K562 (cell line): ENCODE measurements around the gene PLEKHH3. TPM values are rescaled to one million over a fixed set of nuclear protein-coding genes. Genes with fewer than 3 reads are reported as not detected.

ENCODE experiments used
- ADNP ChIP-seq: fragments of 200-800 bp; sonication (Bioruptor generic); IDR thresholded peaks from 2 replicates; pipeline ENCODE4 v1.6.1; 2016; ENCODE audit warnings: missing genetic modification characterization, missing compliant biosample characterization
- CHCHD3 ChIP-seq: fragments of 250-450 bp; sonication (Bioruptor Pico); IDR thresholded peaks from 2 replicates; pipeline ENCODE4 v2.1.2; 2022; ENCODE audit warnings: mild to moderate bottlenecking
- CLOCK ChIP-seq: fragments of 250-450 bp; sonication (Bioruptor Pico); IDR thresholded peaks from 2 replicates; pipeline ENCODE4 v1.4.0; 2020; ENCODE audit warnings: mild to moderate bottlenecking, moderate library complexity, borderline replicate concordance
- GMEB1 ChIP-seq: fragments of 250-450 bp; sonication (Bioruptor Pico); IDR thresholded peaks from 2 replicates; pipeline ENCODE4 v1.4.0; 2020; ENCODE audit warnings: mild to moderate bottlenecking
- HOMEZ ChIP-seq: fragments of 250-450 bp; sonication (Bioruptor Pico); IDR thresholded peaks from 2 replicates; pipeline ENCODE4 v1.4.0; 2020; ENCODE audit warnings: mild to moderate bottlenecking, moderate library complexity
- MIER1 ChIP-seq: fragments of 450-650 bp; IDR thresholded peaks from 2 replicates; pipeline ENCODE4 v1.6.1; 2016; ENCODE audit warnings: antibody characterized with exemption, mild to moderate bottlenecking, low read depth
- SNRNP70 ChIP-seq: fragments of 200-400 bp; formaldehyde crosslinking; optimal IDR thresholded peaks from 2 replicates; pipeline ENCODE3; 2017; ENCODE audit warnings: low read depth, low read length
- SRSF7 ChIP-seq: fragments of 200-400 bp; formaldehyde crosslinking; optimal IDR thresholded peaks from 2 replicates; pipeline ENCODE3; 2017; ENCODE audit warnings: mild to moderate bottlenecking, low read depth, low read length
- UBTF ChIP-seq, 2 experiments: IDR thresholded peaks; 2 replicates each; pipeline ENCODE4 v1.6.1; 2012; ENCODE audit warnings: improper control_type of control experiment in 2 of 2, low read depth in 2 of 2, low read length in 2 of 2, borderline replicate concordance in 1 of 2
- ZBTB9 ChIP-seq: fragments of 450-650 bp; formaldehyde crosslinking; IDR thresholded peaks from 2 replicates; pipeline ENCODE4 v1.4.0; 2020; ENCODE audit warnings: mild to moderate bottlenecking, moderate library complexity
- ZNF174 ChIP-seq: fragments of 250-450 bp; sonication (Bioruptor Pico); IDR thresholded peaks from 2 replicates; pipeline ENCODE4 v1.4.0; 2020; ENCODE audit warnings: mild to moderate bottlenecking
- ZNF740 ChIP-seq, 3 experiments: fragments of 200-800 bp in 1 of 3; sonication (Bioruptor generic) in 1 of 3; sonication (generic) in 1 of 3; formaldehyde crosslinking in 1 of 3; IDR thresholded peaks; 2 replicates each; pipeline versions ENCODE4 v1.6.1 to v1.8.0; 2016 to 2022; ENCODE audit warnings: mild to moderate bottlenecking in 2 of 3, missing compliant biosample characterization in 2 of 3, missing genetic modification characterization in 2 of 3, missing genetic modification reagents in 1 of 3
- ZNF76 ChIP-seq: fragments of 250-450 bp; sonication (Bioruptor Pico); IDR thresholded peaks from 2 replicates; pipeline ENCODE4 v1.4.0; 2020; ENCODE audit warnings: mild to moderate bottlenecking, moderate library complexity, borderline replicate concordance
- polyA plus RNA-seq, 8 experiments: library from polyadenylated mRNA; depleted of rRNA in 4 of 8; stranded (reverse) in 5 of 8; unstranded in 3 of 8; fragments of >200 nt; fragmentation: Nextera tagmentation in 2 of 8; fragmentation: Illumina TruSeq in 1 of 8; extraction: Ambion mirVana in 2 of 8; extraction: Trizol in 1 of 8; gene quantifications; 2 replicates each; pipeline versions ENCODE4 v1.2.1 to v1.2.3, GENCODE V29; 2011 to 2014; ENCODE audit warnings: inconsistent platforms in 1 of 8, missing spikeins in 1 of 8
- total RNA-seq, 7 experiments: library from RNA; depleted of rRNA in 6 of 7; stranded (reverse); fragments of >200 nt in 6 of 7; fragmentation: Illumina TruSeq in 2 of 7; extraction: Trizol in 2 of 7; gene quantifications; 2 replicates each; pipeline versions ENCODE4 v1.2.1 to v1.2.3, GENCODE V29; 2011 to 2021; ENCODE audit warnings: low replicate concordance in 1 of 7

Gene PLEKHH3
- total and polyA plus RNA-seq, 9 of the 15 experiments (the other 6 are each of a cell fraction or from before 2014, with no cell fraction given): 0.58 to 34.5 (median 5.0) TPM

- no peak for TF ChIP-seq UBTF (IDR thresholded peaks at IDR 0.05; ENCODE audit: borderline replicate concordance in 1 of 2, low read depth in 2 of 2, low read length in 2 of 2)
- no peak for TF ChIP-seq ZNF76 (CRISPR knock-in tag)
- TF ChIP-seq SNRNP70: no peak
- no peak for TF ChIP-seq CLOCK (CRISPR knock-in tag)
- TF ChIP-seq ZBTB9 (CRISPR knock-in tag): no peak
- no peak for TF ChIP-seq ZNF174 (CRISPR knock-in tag)
- no peak for TF ChIP-seq MIER1
- TF ChIP-seq HOMEZ: no peak
- peak; percentile 13; the same call in 1 of the 2 replicates for TF ChIP-seq GMEB1 (CRISPR knock-in tag)
- TF ChIP-seq SRSF7: no peak
- TF ChIP-seq ZNF740 (CRISPR knock-in tag; IDR thresholded peaks at IDR 0.05): no peak
- no peak for TF ChIP-seq ZNF740 (tag; IDR thresholded peaks at IDR 0.05)
- no peak for TF ChIP-seq CHCHD3 (CRISPR knock-in tag)
- no peak for TF ChIP-seq ADNP (tag)
Measured at GRCh38 chr17:42677921-42678781, 1.4 kb upstream of the PLEKHH3 start (continued).
